Measurements from ENCODE around the gene SLC9A1. TPM values are rescaled to one million over a fixed set of nuclear protein-coding genes. Genes with fewer than 3 reads are reported as not detected.

SLC9A1 gene
- total and polyA plus RNA-seq, 2 donors (not counting 1 experiment from before 2014, with no cell fraction given): 7.3 to 22.5 TPM

GRCh38 chr1:27116232-27116631, 38.7 kb downstream of the SLC9A1 start:
- H3K4me1 ChIP-seq (ENCODE audit: control insufficient read depth in 2 of 2, insufficient read depth in 2 of 2, low read length in 2 of 2): peaks cover 10 to 23% of the 10 kb centered on the region in 2 donors
- no peak for ATAC-seq (ENCODE audit: low read depth)
- H3K9ac ChIP-seq (ENCODE audit: low read length): no peak overlapping the region
- no peak for DNase-seq
- no peak overlapping the region for H3K4me3 ChIP-seq (ENCODE audit: control extremely low read depth in 1 of 5, extremely low read depth in 1 of 5, insufficient read depth in 1 of 5, low read depth in 2 of 5, low read length in 4 of 5)
- intact Hi-C loops (cut with micrococcal nuclease): no loop called here
- Mint-ChIP-seq H3K27ac (no peak overlapping the region), H3K4me3 (no peak overlapping the region), H3K4me1 (peaks cover 20% of the 10 kb centered on the region), H3K9me3 (ENCODE audit: insufficient read depth) (no peaks in the 10 kb centered on the region), H3K27me3 (no peaks in the 10 kb centered on the region)
- no peak overlapping the region for H2AFZ ChIP-seq (ENCODE audit: insufficient read depth, low read depth, low read length, poor library complexity, severe bottlenecking)
- ChIA-PET CTCF (interaction anchor here (0.9 to 8.1 kb wide), 3 partner anchors 15 to 180 kb away, joined by 3 to 89 read pairs (median 4); partner anchors contain the start of gene SLC9A1), POLR2A (no interaction called here)
- no peaks in the 10 kb centered on the region for H3K9me3 ChIP-seq (ENCODE audit: control extremely low read depth in 1 of 3, control insufficient read depth in 2 of 3, insufficient read depth in 1 of 3, low read length in 2 of 3)
- no peak overlapping the region for H3K27ac ChIP-seq (ENCODE audit: low read length in 2 of 2)
- no peaks in the 10 kb centered on the region for H4K20me1 ChIP-seq (ENCODE audit: control insufficient read depth, insufficient read depth, low read length, poor library complexity, severe bottlenecking)
- WGBS (ENCODE audit: insufficient coverage): 100% methylated on average over 3 of the region's 3 CpGs
- TF ChIP-seq EZH2 (IDR thresholded peaks at IDR 0.05; ENCODE audit: borderline replicate concordance, insufficient read depth, low read depth, low read length, poor library complexity, severe bottlenecking) (no peak), CTCF (IDR thresholded peaks at IDR 0.05) (no peak)
- H3K36me3 ChIP-seq (replicated peaks in 1 of 2; ENCODE audit: control extremely low read depth in 1 of 2, control insufficient read depth in 1 of 2, extremely low read depth in 1 of 2, insufficient read depth in 2 of 2, low read length in 1 of 2): no peaks in the 10 kb centered on the region
- H3K79me2 ChIP-seq (ENCODE audit: control insufficient read depth, insufficient read depth, low read length): peaks cover 7% of the 10 kb centered on the region
- no peaks in the 10 kb centered on the region for H3K27me3 ChIP-seq (replicated peaks in 1 of 4; ENCODE audit: control extremely low read depth in 1 of 4, control insufficient read depth in 3 of 4, insufficient read depth in 4 of 4, low read length in 3 of 4)
- H3K4me2 ChIP-seq (replicated peaks; ENCODE audit: low read depth, low read length, poor library complexity, severe bottlenecking): no peak overlapping the region

- ChIA-PET CTCF (interaction anchor here (0.7 to 18.4 kb wide), 7 partner anchors 13 to 182 kb away, joined by 3 to 343 read pairs (median 6); no protein-coding TSS in a partner anchor), POLR2A (interaction anchor here (0.5 kb wide), 1 partner anchor 54 kb away, joined by 5 read pairs; no protein-coding TSS in a partner anchor)
- Histone ChIP-seq H3K27ac (ENCODE audit: low read length in 2 of 2) (no peak overlapping the region), H3K36me3 (replicated peaks in 1 of 2; ENCODE audit: control extremely low read depth in 1 of 2, control insufficient read depth in 1 of 2, extremely low read depth in 1 of 2, insufficient read depth in 2 of 2, low read length in 1 of 2) (no peaks in the 10 kb centered on the region), H2AFZ (ENCODE audit: insufficient read depth, low read depth, low read length, poor library complexity, severe bottlenecking) (no peak overlapping the region), H3K27me3 (replicated peaks in 1 of 4; ENCODE audit: control extremely low read depth in 1 of 4, control insufficient read depth in 3 of 4, insufficient read depth in 4 of 4, low read length in 3 of 4) (no peaks in the 10 kb centered on the region), H4K20me1 (ENCODE audit: control insufficient read depth, insufficient read depth, low read length, poor library complexity, severe bottlenecking) (no peaks in the 10 kb centered on the region), H3K9me3 (ENCODE audit: control extremely low read depth in 1 of 3, control insufficient read depth in 2 of 3, insufficient read depth in 1 of 3, low read length in 2 of 3) (no peaks in the 10 kb centered on the region), H3K4me3 (ENCODE audit: control extremely low read depth in 1 of 5, extremely low read depth in 1 of 5, insufficient read depth in 1 of 5, low read depth in 2 of 5, low read length in 4 of 5) (no peak overlapping the region), H3K9ac (ENCODE audit: low read length) (no peak overlapping the region), H3K4me1 (ENCODE audit: control insufficient read depth in 2 of 2, insufficient read depth in 2 of 2, low read length in 2 of 2) (peaks cover 10 to 23% of the 10 kb centered on the region in 2 donors), H3K79me2 (ENCODE audit: control insufficient read depth, insufficient read depth, low read length) (peaks cover 7% of the 10 kb centered on the region), H3K4me2 (replicated peaks; ENCODE audit: low read depth, low read length, poor library complexity, severe bottlenecking) (no peak overlapping the region)
- ATAC-seq (ENCODE audit: low read depth) (no peak), DNase-seq (no peak)
- intact Hi-C loops (cut with micrococcal nuclease): no loop called here
- no peak overlapping the region for H3K4me3 Mint-ChIP-seq
- H3K27me3 Mint-ChIP-seq: no peaks in the 10 kb centered on the region
- TF ChIP-seq CTCF (IDR thresholded peaks at IDR 0.05) (no peak), EZH2 (IDR thresholded peaks at IDR 0.05; ENCODE audit: borderline replicate concordance, insufficient read depth, low read depth, low read length, poor library complexity, severe bottlenecking) (no peak)
- H3K9me3 Mint-ChIP-seq (ENCODE audit: insufficient read depth): no peaks in the 10 kb centered on the region
- 100% methylated on average over 3 of the region's 5 CpGs for WGBS (ENCODE audit: insufficient coverage)
- peak overlapping the region; percentile 37 for H3K27ac Mint-ChIP-seq
- peaks cover 22% of the 10 kb centered on the region for H3K4me1 Mint-ChIP-seq
Measured at GRCh38 chr1:27114546-27114945, 40.4 kb downstream of the SLC9A1 start.
